HEK293 (cell line): Measurements from ENCODE around the gene STK39.

Experiments
- CTCF ChIA-PET: fragments of 350-600 bp; formaldehyde crosslinking; extraction: SDS; loops from one replicate; lab custom pipeline; 2021; ENCODE audit warnings: antibody characterized with exemption; lab: Yijun Ruan, JAX
- POLR2A ChIA-PET: fragments of 300-600 bp; formaldehyde crosslinking; extraction: SDS; loops from one replicate; lab custom pipeline; 2020; ENCODE audit warnings: antibody characterized with exemption, inconsistent platforms; lab: Yijun Ruan, JAX
- H3K27ac ChIP-seq: fragments of 200-500 bp; sonication (Bioruptor generic); 2 replicates; pipeline ENCODE4 v1.5.1; 2014; ENCODE audit warnings: low read depth, low read length, control low read depth, inconsistent platforms; ENCODE audit errors: extremely low read depth
- H3K36me3 ChIP-seq, 2 experiments: fragments of 200-500 bp in 1 of 2; sonication (Bioruptor generic) in 1 of 2; 1 replicate in 1 of 2; 2 replicates in 1 of 2; pipeline ENCODE4 v1.5.1; 2014 to 2017; ENCODE audit warnings: inconsistent platforms in 2 of 2, low read length in 2 of 2; ENCODE audit not compliant: control insufficient read depth in 2 of 2, insufficient read depth in 1 of 2
- H3K4me1 ChIP-seq: fragments of 200-500 bp; sonication (Bioruptor generic); 2 replicates; pipeline ENCODE4 v1.5.1; 2014; ENCODE audit warnings: mild to moderate bottlenecking, low read length, inconsistent platforms; ENCODE audit not compliant: control insufficient read depth, insufficient read depth
- H3K4me3 ChIP-seq: 2 replicates; pipeline ENCODE4 v1.5.1; 2011; ENCODE audit warnings: low read depth, mild to moderate bottlenecking, control low read depth, low read length, moderate library complexity
- H3K9me3 ChIP-seq: fragments of 200-500 bp; sonication (Bioruptor generic); 2 replicates; pipeline ENCODE4 v1.5.1; 2014; ENCODE audit warnings: low read depth, low read length, inconsistent platforms; ENCODE audit not compliant: control insufficient read depth, insufficient read depth
- ELK4 ChIP-seq: IDR thresholded peaks from 2 replicates; pipeline ENCODE4 v1.6.1; 2011; ENCODE audit warnings: mild to moderate bottlenecking, low read depth, low read length, borderline replicate concordance
- FEZF1 ChIP-seq: fragments of 450-650 bp; formaldehyde crosslinking; IDR thresholded peaks from 2 replicates; pipeline ENCODE4 v1.5.1; 2016; ENCODE audit warnings: missing biosample characterization, missing genetic modification characterization
- GLI2 ChIP-seq: fragments of 450-650 bp; formaldehyde crosslinking; IDR thresholded peaks from 2 replicates; pipeline ENCODE4; 2017; ENCODE audit warnings: missing biosample characterization, missing genetic modification characterization, low read depth, borderline replicate concordance
- GLIS2 ChIP-seq: fragments of 450-650 bp; formaldehyde crosslinking; IDR thresholded peaks from 2 replicates; pipeline ENCODE4 v1.5.1; 2016; ENCODE audit warnings: missing biosample characterization, missing genetic modification characterization
- HOXC10 ChIP-seq: sonication (generic); formaldehyde crosslinking; IDR thresholded peaks from 2 replicates; pipeline ENCODE4 v1.8.1; 2023; ENCODE audit warnings: mild to moderate bottlenecking, missing genetic modification reagents
- PRDM10 ChIP-seq: fragments of 450-650 bp; formaldehyde crosslinking; IDR thresholded peaks from 2 replicates; pipeline ENCODE4 v1.5.1; 2016; ENCODE audit warnings: missing biosample characterization, missing genetic modification characterization
- SCRT2 ChIP-seq: fragments of 450-650 bp; formaldehyde crosslinking; IDR thresholded peaks from 2 replicates; pipeline ENCODE4 v1.5.1; 2016; ENCODE audit warnings: missing biosample characterization, missing genetic modification characterization
- ZBTB11 ChIP-seq: fragments of 450-650 bp; formaldehyde crosslinking; conservative IDR thresholded peaks from 2 replicates; pipeline ENCODE4 v1.5.1; 2016; ENCODE audit warnings: low read depth, missing biosample characterization, missing genetic modification characterization
- ZBTB21 ChIP-seq: fragments of 450-650 bp; formaldehyde crosslinking; IDR thresholded peaks from 2 replicates; pipeline ENCODE4 v1.5.1; 2017; ENCODE audit warnings: missing biosample characterization, missing genetic modification characterization
- ZBTB26 ChIP-seq: fragments of 450-650 bp; formaldehyde crosslinking; optimal IDR thresholded peaks from 2 replicates; pipeline ENCODE3; 2016; ENCODE audit warnings: missing biosample characterization, mild to moderate bottlenecking, missing genetic modification characterization
- ZNF239 ChIP-seq: fragments of 450-650 bp; formaldehyde crosslinking; IDR thresholded peaks from 2 replicates; pipeline ENCODE4 v1.5.1; 2016; ENCODE audit warnings: missing biosample characterization, missing genetic modification characterization
- ZNF335 ChIP-seq: fragments of 450-650 bp; formaldehyde crosslinking; conservative IDR thresholded peaks from 2 replicates; pipeline ENCODE4 v1.5.1; 2016; ENCODE audit warnings: missing biosample characterization, missing genetic modification characterization
- ZNF426 ChIP-seq: fragments of 450-650 bp; formaldehyde crosslinking; IDR thresholded peaks from 2 replicates; pipeline ENCODE4 v1.5.1; 2017; ENCODE audit warnings: missing biosample characterization, missing genetic modification characterization, mild to moderate bottlenecking, inconsistent platforms, moderate library complexity
- ZNF626 ChIP-seq: fragments of 450-650 bp; sonication (Bioruptor Pico); formaldehyde crosslinking; IDR thresholded peaks from 2 replicates; pipeline ENCODE4 v1.5.1; 2018; ENCODE audit warnings: missing biosample characterization, missing genetic modification characterization, inconsistent platforms
- ZNF76 ChIP-seq: fragments of 450-650 bp; formaldehyde crosslinking; IDR thresholded peaks from 2 replicates; pipeline ENCODE4; 2016; ENCODE audit warnings: low read depth, missing biosample characterization, missing genetic modification characterization, borderline replicate concordance

Gene STK39

GRCh38 chr2:168239281-168239680, 8.1 kb downstream of the STK39 start (continued):
- TF ChIP-seq ZBTB11 (tag by site-specific recombination), result no peak
- TF ChIP-seq, all 188 proteins: peak for 0

- POLR2A ChIA-PET, result no interaction called here
- Histone ChIP-seq H3K4me3 (no peak overlapping the region), H3K36me3 (no peaks in the 10 kb centered on the region), H3K9me3 (no peaks in the 10 kb centered on the region), H3K27ac (no peak overlapping the region)
- CTCF ChIA-PET, result no interaction called here
- TF ChIP-seq HOXC10 (CRISPR knock-in tag), result no peak
- TF ChIP-seq ELK4, result no peak
- no peak for TF ChIP-seq ZNF335 (tag by site-specific recombination)
- TF ChIP-seq ZNF626 (tag by site-specific recombination), result no peak
- TF ChIP-seq GLI2, result no peak
- TF ChIP-seq ZBTB21 (tag by site-specific recombination), result no peak
- no peak for TF ChIP-seq ZBTB26 (tag by site-specific recombination)
- no peak for TF ChIP-seq GLIS2
- TF ChIP-seq SCRT2 (tag by site-specific recombination), result no peak
- no peak for TF ChIP-seq ZNF76 (tag by site-specific recombination)
- TF ChIP-seq, all 188 proteins: peak for 0
- no peaks in the 10 kb centered on the region for H3K4me1 ChIP-seq
Observed at GRCh38 chr2:168237741-168238140, 9.7 kb downstream of the STK39 start.

- ChIA-PET CTCF (no interaction called here), POLR2A (no interaction called here)
- Histone ChIP-seq H3K9me3 (0 out of 2 replicates have a peak, but pooled peaks cover 2% of the 10 kb centered on the region), H3K36me3 (peaks cover 0 to 3% of the 10 kb centered on the region in 2 experiments; a peak in 1 of 3 replicates), H3K27ac (no peak overlapping the region), H3K4me1 (no peaks in the 10 kb centered on the region), H3K4me3 (no peak overlapping the region)
- TF ChIP-seq PRDM10 (no peak), ZNF426 (tag by site-specific recombination) (no peak), ZNF239 (tag by site-specific recombination) (no peak), FEZF1 (tag by site-specific recombination) (no peak)
Observed at GRCh38 chr2:168234407-168235085, 12.8 kb downstream of the STK39 start.
